NCI-H1048 (cell line): ENCODE data around the gene FPR3.
"Not testable (repeated sequence)": the region's sequence is repeated elsewhere in the genome, so short reads cannot be mapped to it uniquely, and the experiment has no call there.

Source experiments
- DNase-seq: peaks from one replicate; lab custom pipeline; 2025; lab: John Stamatoyannopoulos, UW

FPR3 gene

GRCh38 chr19:51784109-51784785, 10.7 kb upstream of the FPR3 start:
- no peak for DNase-seq

- no peak for DNase-seq
Measured at GRCh38 chr19:51784922-51785690, 9.9 kb upstream of the FPR3 start.

GRCh38 chr19:51786646-51787494, 8.1 kb upstream of the FPR3 start:
- DNase-seq, result no peak

GRCh38 chr19:51788029-51788428, 6.9 kb upstream of the FPR3 start:
- no peak for DNase-seq

GRCh38 chr19:51789061-51789795, 5.7 kb upstream of the FPR3 start:
- DNase-seq, result no peak

GRCh38 chr19:51792932-51793331, 2.0 kb upstream of the FPR3 start:
- no peak for DNase-seq

GRCh38 chr19:51793994-51794393, 963 bp upstream of the FPR3 start:
- DNase-seq, result no peak

GRCh38 chr19:51796195-51796679, 1.3 kb downstream of the FPR3 start:
- DNase-seq, result no peak

GRCh38 chr19:51797480-51797879, 2.5 kb downstream of the FPR3 start:
- no peak for DNase-seq

- no peak for DNase-seq
Measured at GRCh38 chr19:51798062-51798461, 3.1 kb downstream of the FPR3 start.

GRCh38 chr19:51799034-51799773, 4.2 kb downstream of the FPR3 start:
- no peak for DNase-seq

- no peak for DNase-seq
Measured at GRCh38 chr19:51799774-51800472, 5.0 kb downstream of the FPR3 start.

GRCh38 chr19:51800473-51801244, 5.7 kb downstream of the FPR3 start:
- DNase-seq, result no peak

- no peak for DNase-seq
Measured at GRCh38 chr19:51802775-51803174, 7.8 kb downstream of the FPR3 start.

GRCh38 chr19:51803519-51803918, 8.6 kb downstream of the FPR3 start:
- no peak for DNase-seq

GRCh38 chr19:51803967-51804366, 9.0 kb downstream of the FPR3 start:
- no peak for DNase-seq

GRCh38 chr19:51804789-51805188, 9.8 kb downstream of the FPR3 start:
- not testable (repeated sequence) for DNase-seq

- DNase-seq, result not testable (repeated sequence)
Measured at GRCh38 chr19:51805396-51805795, 10.4 kb downstream of the FPR3 start.

- DNase-seq, result not testable (repeated sequence)
Measured at GRCh38 chr19:51806571-51806970, 11.6 kb downstream of the FPR3 start.
